ENCODE measurements around the gene GPC6. TPM values are rescaled to one million over a fixed set of nuclear protein-coding genes. Genes with fewer than 3 reads are reported as not detected.

The GPC6 gene
- total RNA-seq, 2 donors from 2014 or later: 3.4 to 5.3 TPM

GRCh38 chr13:94233401-94233800 is 1006.8 kb downstream of the GPC6 start:
- H3K4me3 ChIP-seq: no peak overlapping the region
- H3K9me3 ChIP-seq: no peaks in the 10 kb centered on the region
- H3K4me1 ChIP-seq (replicated peaks): no peaks in the 10 kb centered on the region
- no peak overlapping the region for H3K27ac ChIP-seq
- TF ChIP-seq POLR2AphosphoS5 (IDR thresholded peaks at IDR 0.05) (no peak), POLR2A (IDR thresholded peaks at IDR 0.05) (no peak)
- TF ChIP-seq, protein P1, sequence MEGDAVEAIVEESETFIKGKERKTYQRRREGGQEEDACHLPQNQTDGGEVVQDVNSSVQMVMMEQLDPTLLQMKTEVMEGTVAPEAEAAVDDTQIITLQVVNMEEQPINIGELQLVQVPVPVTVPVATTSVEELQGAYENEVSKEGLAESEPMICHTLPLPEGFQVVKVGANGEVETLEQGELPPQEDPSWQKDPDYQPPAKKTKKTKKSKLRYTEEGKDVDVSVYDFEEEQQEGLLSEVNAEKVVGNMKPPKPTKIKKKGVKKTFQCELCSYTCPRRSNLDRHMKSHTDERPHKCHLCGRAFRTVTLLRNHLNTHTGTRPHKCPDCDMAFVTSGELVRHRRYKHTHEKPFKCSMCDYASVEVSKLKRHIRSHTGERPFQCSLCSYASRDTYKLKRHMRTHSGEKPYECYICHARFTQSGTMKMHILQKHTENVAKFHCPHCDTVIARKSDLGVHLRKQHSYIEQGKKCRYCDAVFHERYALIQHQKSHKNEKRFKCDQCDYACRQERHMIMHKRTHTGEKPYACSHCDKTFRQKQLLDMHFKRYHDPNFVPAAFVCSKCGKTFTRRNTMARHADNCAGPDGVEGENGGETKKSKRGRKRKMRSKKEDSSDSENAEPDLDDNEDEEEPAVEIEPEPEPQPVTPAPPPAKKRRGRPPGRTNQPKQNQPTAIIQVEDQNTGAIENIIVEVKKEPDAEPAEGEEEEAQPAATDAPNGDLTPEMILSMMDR (IDR thresholded peaks at IDR 0.05): no peak
- 43% methylated on average over 5 of the region's 5 CpGs for WGBS
- DNase-seq (ENCODE audit: low spot score): no peak
- H3K36me3 ChIP-seq: no peaks in the 10 kb centered on the region
- H3K27me3 ChIP-seq (replicated peaks; ENCODE audit: insufficient read depth): no peaks in the 10 kb centered on the region
- intact Hi-C loops (cut with DNase I): no loop called here

DNA sequence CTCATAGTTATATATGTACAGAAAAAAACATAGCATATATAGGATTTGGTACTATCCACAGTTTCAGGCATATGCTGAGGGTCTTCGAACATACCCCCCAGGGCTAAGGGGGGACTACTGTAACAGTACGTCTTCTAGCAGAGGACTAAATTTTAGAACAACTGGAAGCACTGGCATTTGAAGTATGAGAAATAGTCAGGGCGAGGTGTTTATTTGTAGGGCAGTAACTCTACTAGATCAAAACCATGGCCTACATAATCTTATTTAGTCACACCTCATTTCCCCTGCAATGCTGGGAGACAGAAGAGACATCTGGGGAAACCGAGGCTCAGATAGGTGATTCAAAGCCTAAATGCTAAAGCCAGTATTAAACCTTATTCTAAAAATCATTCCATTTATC is 1007.2 kb downstream of the GPC6 start:
- Histone ChIP-seq H3K36me3 (no peaks in the 10 kb centered on the region), H3K27me3 (replicated peaks; ENCODE audit: insufficient read depth) (no peaks in the 10 kb centered on the region), H3K9me3 (no peaks in the 10 kb centered on the region), H3K27ac (no peak overlapping the region), H3K4me1 (replicated peaks) (no peaks in the 10 kb centered on the region), H3K4me3 (no peak overlapping the region)
- intact Hi-C loops (cut with DNase I): no loop called here
- DNase-seq (ENCODE audit: low spot score): no peak
- TF ChIP-seq, protein P1 (IDR thresholded peaks at IDR 0.05): no peak
- TF ChIP-seq POLR2AphosphoS5 (IDR thresholded peaks at IDR 0.05) (no peak), POLR2A (IDR thresholded peaks at IDR 0.05) (no peak)
- 91% methylated on average over 4 of the region's 4 CpGs for WGBS

GRCh38 chr13:94234738-94235137 is 1008.1 kb downstream of the GPC6 start:
- no peaks in the 10 kb centered on the region for H3K27me3 ChIP-seq (replicated peaks; ENCODE audit: insufficient read depth)
- WGBS: 63% methylated on average over 2 of the region's 2 CpGs
- TF ChIP-seq POLR2A (IDR thresholded peaks at IDR 0.05): no peak
- TF ChIP-seq POLR2AphosphoS5 (IDR thresholded peaks at IDR 0.05): no peak
- TF ChIP-seq, protein P1 (IDR thresholded peaks at IDR 0.05): no peak
- intact Hi-C loops (cut with DNase I): no loop called here
- no peak for DNase-seq (ENCODE audit: low spot score)
- H3K4me3 ChIP-seq: no peak overlapping the region
- H3K27ac ChIP-seq: no peak overlapping the region
- no peaks in the 10 kb centered on the region for H3K9me3 ChIP-seq
- no peaks in the 10 kb centered on the region for H3K36me3 ChIP-seq
- no peaks in the 10 kb centered on the region for H3K4me1 ChIP-seq (replicated peaks)

- WGBS: 37% methylated on average over 2 of the region's 2 CpGs
- TF ChIP-seq POLR2AphosphoS5 (IDR thresholded peaks at IDR 0.05) (no peak), POLR2A (IDR thresholded peaks at IDR 0.05) (no peak)
- Histone ChIP-seq H3K9me3 (no peaks in the 10 kb centered on the region), H3K36me3 (no peaks in the 10 kb centered on the region), H3K4me1 (replicated peaks) (no peaks in the 10 kb centered on the region), H3K27ac (no peak overlapping the region), H3K4me3 (no peak overlapping the region), H3K27me3 (replicated peaks; ENCODE audit: insufficient read depth) (no peaks in the 10 kb centered on the region)
- no peak for DNase-seq (ENCODE audit: low spot score)
- intact Hi-C loops (cut with DNase I): no loop called here
Observed at GRCh38 chr13:94236132-94236531, 1009.5 kb downstream of the GPC6 start.

- H3K36me3 ChIP-seq: no peaks in the 10 kb centered on the region
- no peak overlapping the region for H3K4me3 ChIP-seq
- no peak overlapping the region for H3K27ac ChIP-seq
- intact Hi-C loops (cut with DNase I): no loop called here
- no peak for DNase-seq (ENCODE audit: low spot score)
- no peaks in the 10 kb centered on the region for H3K9me3 ChIP-seq
- no peaks in the 10 kb centered on the region for H3K27me3 ChIP-seq (replicated peaks; ENCODE audit: insufficient read depth)
- TF ChIP-seq, protein P1 (IDR thresholded peaks at IDR 0.05): no peak
- TF ChIP-seq POLR2A (IDR thresholded peaks at IDR 0.05) (no peak), POLR2AphosphoS5 (IDR thresholded peaks at IDR 0.05) (no peak)
- H3K4me1 ChIP-seq (replicated peaks): no peaks in the 10 kb centered on the region
Observed at GRCh38 chr13:94236872-94237271, 1010.3 kb downstream of the GPC6 start.
